Thoracic aorta (tissue), 2 donors: ENCODE measurements around the gene BTRC. TPM values are rescaled to one million over a fixed set of nuclear protein-coding genes. Genes with fewer than 3 reads are reported as not detected.

Experiments
- ATAC-seq: fragments of 150-250 bp; one replicate; pipeline ENCODE4 v1.8.0; 2017; ENCODE audit warnings: low read depth; ENCODE audit not compliant: insufficient number of reproducible peaks, low FRiP score
- DNase-seq: peaks from one replicate; pipeline ENCODE4 v3.0.0-alpha.2; 2020; ENCODE audit warnings: low spot score
- H3K27ac ChIP-seq, 2 donors: fragments of 200-600 bp; sonication (generic); 1 replicate in 1 of 2; 2 replicates in 1 of 2; pipeline ENCODE4 v1.5.1; 2016; ENCODE audit warnings: mild to moderate bottlenecking in 2 of 2, moderate library complexity in 2 of 2
- H3K27me3 ChIP-seq: fragments of 200-600 bp; sonication (generic); replicated peaks from 2 replicates; pipeline ENCODE4 v1.6.0; 2016; ENCODE audit warnings: mild to moderate bottlenecking; ENCODE audit not compliant: insufficient read depth
- H3K36me3 ChIP-seq: fragments of 200-600 bp; sonication (generic); one replicate; pipeline ENCODE4 v1.5.1; 2016
- H3K4me1 ChIP-seq, 2 donors: fragments of 200-600 bp; sonication (generic); 1 replicate in 1 of 2; 2 replicates in 1 of 2; pipeline versions ENCODE4 v1.5.1 to v1.6.0; 2016; ENCODE audit warnings: low read depth in 2 of 2, mild to moderate bottlenecking in 1 of 2; ENCODE audit not compliant: control insufficient read depth in 1 of 2
- H3K4me3 ChIP-seq: fragments of 200-600 bp; sonication (generic); 2 replicates; pipeline ENCODE4 v1.5.1; 2016; ENCODE audit warnings: mild to moderate bottlenecking
- H3K9me3 ChIP-seq: fragments of 200-600 bp; sonication (generic); 2 replicates; pipeline ENCODE4 v1.5.1; 2016
- CTCF ChIP-seq: fragments of 200-600 bp; sonication (generic); IDR thresholded peaks from one replicate; pipeline ENCODE4 v1.5.1; 2019; ENCODE audit warnings: antibody characterized with exemption
- total RNA-seq, 2 donors: library from RNA; depleted of rRNA; stranded (reverse); fragments of >200 nt; gene quantifications; one replicate each; pipeline versions ENCODE4 v1.1.0 to v1.2.3, GENCODE V29; 2016

Gene BTRC
- total RNA-seq, result 10 to 100 TPM in 1 of 2 donors, 1 to 10 TPM in 1; 8.4 to 12.9 TPM

DNA sequence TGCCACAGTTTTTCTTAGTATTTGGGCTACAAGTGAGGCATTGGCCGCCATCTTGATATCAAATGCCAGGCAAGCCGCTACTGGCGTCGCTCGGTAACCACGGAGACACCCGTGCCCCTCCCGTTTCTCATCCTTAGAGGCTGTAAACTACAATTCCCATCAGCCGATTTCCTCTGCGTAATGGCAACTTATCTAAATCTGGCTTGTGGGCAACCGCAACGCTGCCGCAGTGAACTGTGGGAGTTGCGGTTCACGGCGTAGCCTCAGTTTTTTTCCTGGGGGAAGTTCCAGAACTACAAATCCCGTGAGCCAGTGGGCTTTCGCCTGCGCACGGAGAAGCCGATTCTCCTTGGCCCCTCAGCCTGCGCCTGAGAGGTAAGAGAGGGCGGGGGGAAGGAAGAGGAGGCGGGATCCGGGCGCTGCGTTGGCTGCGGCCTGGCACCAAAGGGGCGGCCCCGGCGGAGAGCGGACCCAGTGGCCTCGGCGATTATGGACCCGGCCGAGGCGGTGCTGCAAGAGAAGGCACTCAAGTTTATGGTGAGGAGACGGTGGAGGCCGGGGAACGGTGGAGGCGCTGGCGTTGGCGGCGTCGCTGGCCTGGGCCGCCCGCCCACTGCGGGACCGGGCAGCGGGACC lies at the start of gene BTRC:
TSS of gene BTRC (plus strand) at position 474 of the 636 bp plus-strand sequence. CDS start at position 490, 16 bp downstream.
- Histone ChIP-seq H3K27ac (peak within 1 kb of the TSS; percentile 71 to 82), H3K4me3 (peak within 1 kb of the TSS; percentile 90), H3K36me3 (no peaks in the 10 kb centered on the region), H3K9me3 (no peaks in the 10 kb centered on the region), H3K4me1 (peaks cover 9 to 11% of the 10 kb centered on the region in 2 donors), H3K27me3 (no peaks in the 10 kb centered on the region)
- no peak for TF ChIP-seq CTCF
- ATAC-seq (peak; percentile 98), DNase-seq (peak; percentile 89)

- Histone ChIP-seq H3K36me3 (no peaks in the 10 kb centered on the region), H3K27ac (no peak overlapping the region), H3K4me1 (no peaks in the 10 kb centered on the region), H3K27me3 (no peaks in the 10 kb centered on the region), H3K9me3 (no peaks in the 10 kb centered on the region), H3K4me3 (no peak overlapping the region)
- no peak for TF ChIP-seq CTCF
- DNase-seq (no peak), ATAC-seq (no peak)
Measured at GRCh38 chr10:101304316-101304715, 49.6 kb upstream of the BTRC start.

- Histone ChIP-seq H3K27ac (no peak overlapping the region), H3K4me3 (no peak overlapping the region), H3K36me3 (no peaks in the 10 kb centered on the region), H3K4me1 (peaks cover 0 to 4% of the 10 kb centered on the region in 2 donors), H3K27me3 (no peaks in the 10 kb centered on the region), H3K9me3 (no peaks in the 10 kb centered on the region)
- DNase-seq (no peak), ATAC-seq (no peak)
- TF ChIP-seq CTCF, result no peak
Measured at GRCh38 chr10:101305320-101306241, 48.4 kb upstream of the BTRC start.

DNA sequence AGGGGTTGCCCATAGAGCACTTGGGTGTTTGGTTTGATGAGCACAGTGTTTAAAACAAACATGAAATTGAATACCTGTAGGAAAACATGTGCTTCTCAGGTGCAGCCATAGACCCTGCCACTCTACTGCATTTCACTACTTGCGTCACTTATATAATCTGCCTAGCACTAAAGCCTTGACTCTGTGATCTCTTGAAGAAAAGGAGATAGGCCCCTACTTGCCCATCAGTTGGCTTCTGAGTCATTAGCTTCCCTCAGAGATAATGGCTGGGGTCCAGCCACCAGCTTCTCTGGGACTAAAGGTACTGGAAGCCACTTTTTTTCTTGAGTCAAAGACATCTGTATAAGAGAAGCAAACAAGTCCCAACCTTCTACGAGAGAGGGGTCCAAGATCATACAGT lies 45.9 kb upstream of the BTRC start:
- H3K4me1 ChIP-seq, result peaks cover 0 to 14% of the 10 kb centered on the region in 2 donors
- H3K36me3 ChIP-seq, result no peaks in the 10 kb centered on the region
- H3K27me3 ChIP-seq, result no peaks in the 10 kb centered on the region
- DNase-seq, result no peak
- no peak for ATAC-seq
- H3K4me3 ChIP-seq, result no peak overlapping the region
- H3K27ac ChIP-seq, result no peak overlapping the region
- no peak for TF ChIP-seq CTCF
- no peaks in the 10 kb centered on the region for H3K9me3 ChIP-seq

DNA sequence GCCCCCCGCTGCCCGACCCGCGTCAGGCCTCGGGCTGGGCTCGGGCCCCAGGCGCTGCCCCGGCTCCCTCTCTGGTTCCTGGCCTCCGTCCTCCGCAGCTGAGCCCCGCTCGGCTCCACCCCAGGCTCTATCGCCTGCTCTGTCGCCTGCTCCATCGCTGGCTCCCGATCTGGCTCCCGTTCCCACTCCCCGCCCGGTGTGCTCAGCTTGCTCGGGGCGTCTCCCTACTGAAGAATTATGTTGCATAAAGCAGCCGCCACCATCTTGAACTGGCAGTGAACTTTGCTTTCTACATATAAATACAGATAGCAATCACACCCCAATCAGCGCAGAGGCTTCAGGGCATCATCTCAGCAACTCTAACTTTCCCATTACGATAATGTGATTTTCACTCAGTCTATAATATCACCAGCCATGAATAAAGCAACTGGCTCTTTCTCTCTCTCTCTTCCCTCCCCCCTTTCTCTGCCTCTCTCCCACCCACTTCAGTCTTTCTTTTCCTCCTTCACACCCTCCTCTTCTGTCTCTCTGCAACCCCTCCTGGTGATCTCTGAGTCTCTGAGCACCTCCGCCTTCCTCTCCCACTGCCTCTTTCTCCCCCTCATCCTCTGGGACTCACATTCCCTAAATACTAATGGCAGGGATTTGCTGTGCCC lies 43.3 kb upstream of the BTRC start:
- no peaks in the 10 kb centered on the region for H3K9me3 ChIP-seq
- H3K4me1 ChIP-seq, result peaks cover 0 to 14% of the 10 kb centered on the region in 2 donors
- H3K27me3 ChIP-seq, result no peaks in the 10 kb centered on the region
- TF ChIP-seq CTCF, result no peak
- DNase-seq, result no peak
- H3K27ac ChIP-seq, result no peak overlapping the region
- no peak for ATAC-seq
- peak overlapping the region; percentile 58 for H3K4me3 ChIP-seq
- no peaks in the 10 kb centered on the region for H3K36me3 ChIP-seq
